OCI-LY7 (cell line): Measurements from ENCODE around the gene MRPL33.

ENCODE experiments used
- EZH2phosphoT487 ChIP-seq: fragments of 200-600 bp; sonication (generic); IDR thresholded peaks from 2 replicates; pipeline ENCODE4 v1.6.1; 2018; ENCODE audit warnings: low read depth, borderline replicate concordance, mild to moderate bottlenecking, mixed run types, antibody characterized with exemption, low read length, moderate library complexity, mixed read lengths
- TF ChIP-seq, protein P1 (sequence below): fragments of 200-600 bp; sonication (generic); conservative IDR thresholded peaks from 2 replicates; pipeline ENCODE4 v1.5.1; 2014; ENCODE audit warnings: mild to moderate bottlenecking, antibody characterized with exemption, low read length, moderate library complexity, mixed read lengths

DNA sequence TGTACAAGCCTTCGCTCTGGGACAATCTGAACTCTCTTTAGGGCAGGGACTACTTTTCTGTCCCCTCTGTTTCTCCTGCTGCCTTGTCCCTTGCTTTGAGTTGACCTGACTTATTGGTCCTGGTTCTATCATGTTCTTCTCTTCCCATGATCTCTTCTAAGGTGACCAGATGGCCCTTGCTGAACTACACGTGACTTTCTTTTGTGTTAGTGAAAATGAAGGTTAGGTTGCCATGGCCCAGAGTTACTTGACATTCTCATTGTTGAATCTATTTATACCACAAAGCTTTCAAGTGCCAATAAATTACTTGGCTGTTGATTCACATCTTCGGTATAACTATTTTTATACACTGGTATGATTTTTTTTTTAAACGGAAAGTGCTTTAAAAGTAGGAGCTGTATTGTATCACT, 24.4 kb downstream of the MRPL33 start:
- TF ChIP-seq, protein P1, sequence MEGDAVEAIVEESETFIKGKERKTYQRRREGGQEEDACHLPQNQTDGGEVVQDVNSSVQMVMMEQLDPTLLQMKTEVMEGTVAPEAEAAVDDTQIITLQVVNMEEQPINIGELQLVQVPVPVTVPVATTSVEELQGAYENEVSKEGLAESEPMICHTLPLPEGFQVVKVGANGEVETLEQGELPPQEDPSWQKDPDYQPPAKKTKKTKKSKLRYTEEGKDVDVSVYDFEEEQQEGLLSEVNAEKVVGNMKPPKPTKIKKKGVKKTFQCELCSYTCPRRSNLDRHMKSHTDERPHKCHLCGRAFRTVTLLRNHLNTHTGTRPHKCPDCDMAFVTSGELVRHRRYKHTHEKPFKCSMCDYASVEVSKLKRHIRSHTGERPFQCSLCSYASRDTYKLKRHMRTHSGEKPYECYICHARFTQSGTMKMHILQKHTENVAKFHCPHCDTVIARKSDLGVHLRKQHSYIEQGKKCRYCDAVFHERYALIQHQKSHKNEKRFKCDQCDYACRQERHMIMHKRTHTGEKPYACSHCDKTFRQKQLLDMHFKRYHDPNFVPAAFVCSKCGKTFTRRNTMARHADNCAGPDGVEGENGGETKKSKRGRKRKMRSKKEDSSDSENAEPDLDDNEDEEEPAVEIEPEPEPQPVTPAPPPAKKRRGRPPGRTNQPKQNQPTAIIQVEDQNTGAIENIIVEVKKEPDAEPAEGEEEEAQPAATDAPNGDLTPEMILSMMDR = no peak
- TF ChIP-seq EZH2phosphoT487 = no peak
